A673 (cell line): ENCODE measurements around the gene ABCB1.

ENCODE experiments used
- EZH2 ChIP-seq: fragments of 200-600 bp; sonication (generic); IDR thresholded peaks from 2 replicates; pipeline ENCODE4 v1.6.1; 2017; ENCODE audit warnings: borderline replicate concordance, low read depth, mild to moderate bottlenecking, mixed read lengths, antibody characterized with exemption, low read length; ENCODE audit not compliant: poor library complexity, severe bottlenecking
- TF ChIP-seq, protein P1 (sequence below): fragments of 300-800, 200-600 bp; sonication (generic); conservative IDR thresholded peaks from 2 replicates; pipeline ENCODE4 v1.5.1; 2017; ENCODE audit warnings: low read depth, mild to moderate bottlenecking, antibody characterized with exemption, low read length, moderate library complexity, mixed read lengths

DNA sequence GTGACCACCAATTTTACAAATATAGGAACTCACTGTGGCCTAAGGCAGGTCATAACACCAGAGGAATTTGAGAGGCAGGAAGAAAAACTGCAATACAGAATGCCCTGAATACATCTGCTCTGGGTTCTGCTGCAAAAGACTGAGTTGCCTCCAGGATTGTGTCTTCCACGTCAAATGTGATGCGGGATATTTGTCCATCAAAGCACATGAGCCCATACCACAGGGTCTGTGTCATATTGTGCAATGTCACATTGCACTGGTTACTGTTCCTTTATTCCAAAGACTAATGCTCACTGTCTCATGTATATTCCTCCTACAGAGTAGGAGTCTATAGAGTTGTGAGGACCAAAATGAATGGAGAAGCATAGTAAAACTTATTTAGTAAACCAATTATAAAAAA, 66.6 kb downstream of the ABCB1 start:
- TF ChIP-seq, protein P1, sequence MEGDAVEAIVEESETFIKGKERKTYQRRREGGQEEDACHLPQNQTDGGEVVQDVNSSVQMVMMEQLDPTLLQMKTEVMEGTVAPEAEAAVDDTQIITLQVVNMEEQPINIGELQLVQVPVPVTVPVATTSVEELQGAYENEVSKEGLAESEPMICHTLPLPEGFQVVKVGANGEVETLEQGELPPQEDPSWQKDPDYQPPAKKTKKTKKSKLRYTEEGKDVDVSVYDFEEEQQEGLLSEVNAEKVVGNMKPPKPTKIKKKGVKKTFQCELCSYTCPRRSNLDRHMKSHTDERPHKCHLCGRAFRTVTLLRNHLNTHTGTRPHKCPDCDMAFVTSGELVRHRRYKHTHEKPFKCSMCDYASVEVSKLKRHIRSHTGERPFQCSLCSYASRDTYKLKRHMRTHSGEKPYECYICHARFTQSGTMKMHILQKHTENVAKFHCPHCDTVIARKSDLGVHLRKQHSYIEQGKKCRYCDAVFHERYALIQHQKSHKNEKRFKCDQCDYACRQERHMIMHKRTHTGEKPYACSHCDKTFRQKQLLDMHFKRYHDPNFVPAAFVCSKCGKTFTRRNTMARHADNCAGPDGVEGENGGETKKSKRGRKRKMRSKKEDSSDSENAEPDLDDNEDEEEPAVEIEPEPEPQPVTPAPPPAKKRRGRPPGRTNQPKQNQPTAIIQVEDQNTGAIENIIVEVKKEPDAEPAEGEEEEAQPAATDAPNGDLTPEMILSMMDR: no peak
- no peak for TF ChIP-seq EZH2
